Measurements from ENCODE around the gene CNTNAP2. TPM values are rescaled to one million over a fixed set of nuclear protein-coding genes. Genes with fewer than 3 reads are reported as not detected.
"Not testable (repeated sequence)": the region's sequence is repeated elsewhere in the genome, so short reads cannot be mapped to it uniquely, and the experiment has no call there.

CNTNAP2 gene
- polyA plus RNA-seq, 1 experiment: not detected

DNA sequence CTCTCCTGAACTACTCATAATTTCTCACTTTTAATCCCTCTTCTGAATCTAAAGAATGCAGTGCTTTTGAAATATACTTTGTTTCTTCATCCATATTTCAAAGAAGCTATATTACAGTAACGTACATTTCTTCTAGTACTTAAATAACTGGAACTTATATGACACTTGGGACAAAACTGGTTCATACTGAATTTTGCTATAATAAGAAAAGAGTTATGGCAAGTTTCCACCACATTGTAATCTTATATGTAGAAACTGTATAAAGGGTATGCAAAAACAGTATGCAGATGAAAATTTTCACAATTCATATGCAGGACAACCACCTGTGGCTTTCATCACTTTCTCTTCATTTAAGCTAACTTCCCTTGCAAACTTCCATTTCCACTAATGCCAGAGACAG is 785.7 kb downstream of the CNTNAP2 start:
- CTCF ChIA-PET: no interaction called here
- DNase-seq (ENCODE audit: low read depth): no peak
- H3K27me3 ChIP-seq (ENCODE audit: control insufficient read depth, insufficient read depth, low read length): no peaks in the 10 kb centered on the region
- TF ChIP-seq, protein P1, sequence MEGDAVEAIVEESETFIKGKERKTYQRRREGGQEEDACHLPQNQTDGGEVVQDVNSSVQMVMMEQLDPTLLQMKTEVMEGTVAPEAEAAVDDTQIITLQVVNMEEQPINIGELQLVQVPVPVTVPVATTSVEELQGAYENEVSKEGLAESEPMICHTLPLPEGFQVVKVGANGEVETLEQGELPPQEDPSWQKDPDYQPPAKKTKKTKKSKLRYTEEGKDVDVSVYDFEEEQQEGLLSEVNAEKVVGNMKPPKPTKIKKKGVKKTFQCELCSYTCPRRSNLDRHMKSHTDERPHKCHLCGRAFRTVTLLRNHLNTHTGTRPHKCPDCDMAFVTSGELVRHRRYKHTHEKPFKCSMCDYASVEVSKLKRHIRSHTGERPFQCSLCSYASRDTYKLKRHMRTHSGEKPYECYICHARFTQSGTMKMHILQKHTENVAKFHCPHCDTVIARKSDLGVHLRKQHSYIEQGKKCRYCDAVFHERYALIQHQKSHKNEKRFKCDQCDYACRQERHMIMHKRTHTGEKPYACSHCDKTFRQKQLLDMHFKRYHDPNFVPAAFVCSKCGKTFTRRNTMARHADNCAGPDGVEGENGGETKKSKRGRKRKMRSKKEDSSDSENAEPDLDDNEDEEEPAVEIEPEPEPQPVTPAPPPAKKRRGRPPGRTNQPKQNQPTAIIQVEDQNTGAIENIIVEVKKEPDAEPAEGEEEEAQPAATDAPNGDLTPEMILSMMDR (IDR thresholded peaks at IDR 0.05; ENCODE audit: insufficient read depth, low read depth, low read length): no peak
- POLR2A ChIA-PET: no interaction called here
- H3K36me3 ChIP-seq (ENCODE audit: control insufficient read depth, insufficient read depth, low read length): no peaks in the 10 kb centered on the region
- no peak overlapping the region for H3K4me3 ChIP-seq (ENCODE audit: low read depth, low read length)

DNA sequence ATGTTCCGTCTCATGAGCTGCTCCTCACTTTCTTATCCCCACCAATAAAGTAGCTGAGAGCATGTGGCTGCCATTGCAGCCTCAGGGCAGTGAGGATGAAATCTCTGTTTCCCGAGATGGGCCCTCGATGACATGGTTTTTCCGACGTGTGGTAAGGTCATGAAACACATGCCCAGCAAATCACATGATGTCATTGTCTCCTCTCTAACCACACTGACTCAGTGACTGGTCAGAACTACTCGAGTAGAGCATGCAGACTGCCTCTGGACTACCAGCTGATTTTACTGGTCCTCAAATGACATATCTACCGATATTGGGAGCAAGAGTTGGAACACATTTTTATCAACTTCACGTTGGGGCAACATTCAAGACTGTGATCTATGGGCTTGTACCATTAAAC is 786.1 kb downstream of the CNTNAP2 start:
- ChIA-PET CTCF (interaction anchor here (1.2 kb wide), 1 partner anchor 15 kb away, joined by 3 read pairs; no protein-coding TSS in a partner anchor), POLR2A (no interaction called here)
- H3K27me3 ChIP-seq (ENCODE audit: control insufficient read depth, insufficient read depth, low read length): no peaks in the 10 kb centered on the region
- DNase-seq (ENCODE audit: low read depth): no peak
- no peaks in the 10 kb centered on the region for H3K36me3 ChIP-seq (ENCODE audit: control insufficient read depth, insufficient read depth, low read length)
- TF ChIP-seq, protein P1 (IDR thresholded peaks at IDR 0.05; ENCODE audit: insufficient read depth, low read depth, low read length): no peak
- no peak overlapping the region for H3K4me3 ChIP-seq (ENCODE audit: low read depth, low read length)

DNA sequence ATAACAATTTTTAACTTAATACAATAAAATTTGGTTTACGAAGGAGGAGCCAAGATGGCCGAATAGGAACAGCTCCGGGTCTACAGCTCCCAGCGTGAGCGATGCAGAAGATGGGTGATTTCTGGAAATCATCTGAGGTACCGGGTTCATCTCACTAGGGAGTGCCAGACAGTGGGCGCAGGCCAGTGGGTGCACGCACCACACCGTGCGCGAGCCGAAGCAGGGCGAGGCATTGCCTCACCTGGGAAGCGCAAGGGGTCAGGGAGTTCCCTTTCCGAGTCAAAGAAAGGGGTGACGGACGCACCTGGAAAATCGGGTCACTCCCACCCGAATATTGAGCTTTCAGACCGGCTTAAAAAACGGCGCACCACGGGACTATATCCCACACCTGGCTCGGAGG is 789.1 kb downstream of the CNTNAP2 start:
- H3K27me3 ChIP-seq (ENCODE audit: control insufficient read depth, insufficient read depth, low read length); H3K4me3 ChIP-seq (ENCODE audit: low read depth, low read length); POLR2A ChIA-PET; DNase-seq (ENCODE audit: low read depth); H3K36me3 ChIP-seq (ENCODE audit: control insufficient read depth, insufficient read depth, low read length); CTCF ChIA-PET: not testable (repeated sequence)

DNA sequence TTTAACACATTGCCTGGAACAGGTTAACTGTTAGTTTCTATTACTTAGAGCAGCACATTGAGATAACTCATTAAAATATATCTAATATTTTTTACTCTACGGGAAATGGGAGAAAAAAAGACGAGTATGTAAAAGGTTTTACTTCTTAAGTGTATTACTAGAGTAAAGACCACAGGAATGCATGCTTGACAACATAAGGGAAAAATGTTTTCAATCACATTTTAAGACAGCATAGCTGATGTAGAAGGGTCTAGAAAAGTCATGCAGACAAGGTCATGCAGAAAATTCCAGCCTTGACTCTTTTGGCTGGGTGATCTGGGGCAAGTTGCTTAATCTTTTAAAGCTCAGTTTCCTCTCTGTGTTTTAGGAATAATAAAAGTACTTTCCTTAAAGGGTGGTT is 806.2 kb downstream of the CNTNAP2 start:
- Histone ChIP-seq H3K36me3 (ENCODE audit: control insufficient read depth, insufficient read depth, low read length) (no peaks in the 10 kb centered on the region), H3K27me3 (ENCODE audit: control insufficient read depth, insufficient read depth, low read length) (no peaks in the 10 kb centered on the region), H3K4me3 (ENCODE audit: low read depth, low read length) (no peak overlapping the region)
- POLR2A ChIA-PET: no interaction called here
- CTCF ChIA-PET: no interaction called here
- DNase-seq (ENCODE audit: low read depth): no peak
- TF ChIP-seq, protein P1 (IDR thresholded peaks at IDR 0.05; ENCODE audit: insufficient read depth, low read depth, low read length): no peak

DNA sequence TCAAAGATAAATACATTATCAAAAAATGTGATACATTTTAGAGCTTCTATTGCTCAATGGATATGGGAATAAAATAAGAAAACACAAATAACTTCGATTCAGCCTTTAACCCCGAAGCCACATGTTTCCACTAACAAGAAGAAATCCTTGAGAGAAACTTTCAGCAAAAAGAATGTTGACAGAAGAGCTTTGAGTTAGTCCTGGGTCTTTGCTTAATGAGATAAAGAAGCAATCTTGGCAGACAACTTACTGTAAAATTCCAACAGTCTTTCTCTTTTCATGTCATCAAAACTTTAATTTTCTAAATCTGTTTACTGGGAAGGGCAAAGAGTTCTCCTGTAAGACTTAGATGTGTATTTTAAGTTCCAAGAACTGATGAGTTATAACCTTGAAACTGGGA is 810.2 kb downstream of the CNTNAP2 start:
- CTCF ChIA-PET: no interaction called here

DNA sequence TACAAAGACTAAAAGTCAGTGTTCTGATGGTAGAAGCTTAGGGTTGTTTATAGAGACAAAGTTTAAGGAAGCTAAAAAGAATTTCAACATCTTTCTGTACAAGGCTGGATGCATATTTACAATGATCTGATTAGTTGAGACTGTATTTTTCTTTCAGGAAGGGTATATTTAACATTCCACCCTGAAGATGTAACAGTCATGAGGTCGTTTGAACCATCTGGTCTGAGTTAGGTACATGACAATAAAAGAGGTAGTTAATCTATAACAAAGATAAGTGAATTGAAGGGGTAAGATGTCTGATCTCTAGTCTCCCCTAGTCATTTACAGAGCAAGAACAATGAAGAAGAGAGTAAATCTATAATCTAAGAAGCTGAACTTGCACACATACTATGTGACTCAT is 821.2 kb downstream of the CNTNAP2 start:
- no peaks in the 10 kb centered on the region for H3K27me3 ChIP-seq (ENCODE audit: control insufficient read depth, insufficient read depth, low read length)
- CTCF ChIA-PET: no interaction called here
- H3K36me3 ChIP-seq (ENCODE audit: control insufficient read depth, insufficient read depth, low read length): no peaks in the 10 kb centered on the region
- POLR2A ChIA-PET: no interaction called here
- TF ChIP-seq, protein P1 (IDR thresholded peaks at IDR 0.05; ENCODE audit: insufficient read depth, low read depth, low read length): no peak
- no peak overlapping the region for H3K4me3 ChIP-seq (ENCODE audit: low read depth, low read length)
- no peak for DNase-seq (ENCODE audit: low read depth)

More for the DNA sequence above, 810.2 kb downstream of the CNTNAP2 start:
- TF ChIP-seq, protein P1 (IDR thresholded peaks at IDR 0.05; ENCODE audit: insufficient read depth, low read depth, low read length): no peak
- POLR2A ChIA-PET: no interaction called here
- Histone ChIP-seq H3K4me3 (ENCODE audit: low read depth, low read length) (no peak overlapping the region), H3K36me3 (ENCODE audit: control insufficient read depth, insufficient read depth, low read length) (no peaks in the 10 kb centered on the region), H3K27me3 (ENCODE audit: control insufficient read depth, insufficient read depth, low read length) (no peaks in the 10 kb centered on the region)
- no peak for DNase-seq (ENCODE audit: low read depth)

All from BJ (cell line).